Umbilical cord (tissue), 2 donors: ENCODE results near the gene UBXN10. TPM values are rescaled to one million over a fixed set of nuclear protein-coding genes. Genes with fewer than 3 reads are reported as not detected.

Experiments used
- DNase-seq: peaks from one replicate; pipeline ENCODE4 v3.0.0-alpha.2; 2015; ENCODE audit warnings: low spot score
- total RNA-seq: library from RNA; depleted of rRNA; stranded (reverse); fragments of >200 nt; gene quantifications from one replicate; pipeline ENCODE4 v1.2.3, GENCODE V29; 2014; ENCODE audit warnings: low replicate concordance; ENCODE audit not compliant: insufficient read depth

Gene UBXN10
- total RNA-seq, 1 donor from 2014 or later: 0.48 TPM

- no peak for DNase-seq
Measured at GRCh38 chr1:20183035-20183434, 2.9 kb upstream of the UBXN10 start.

GRCh38 chr1:20183616-20184271, 2.2 kb upstream of the UBXN10 start:
- DNase-seq: peak; percentile 89

GRCh38 chr1:20184481-20184900, 1.4 kb upstream of the UBXN10 start:
- no peak for DNase-seq

GRCh38 chr1:20184997-20185833, 681 bp upstream of the UBXN10 start:
- no peak for DNase-seq

GRCh38 chr1:20187103-20187812, 1.4 kb downstream of the UBXN10 start:
- no peak for DNase-seq

GRCh38 chr1:20187813-20188454, 2.0 kb downstream of the UBXN10 start:
- DNase-seq: peak; percentile 15

GRCh38 chr1:20188455-20188817, 2.5 kb downstream of the UBXN10 start:
- DNase-seq: no peak

- DNase-seq: no peak
Measured at GRCh38 chr1:20189664-20190063, 3.8 kb downstream of the UBXN10 start.

- no peak for DNase-seq
Measured at GRCh38 chr1:20190256-20191160, 4.6 kb downstream of the UBXN10 start.

- DNase-seq: no peak
Measured at GRCh38 chr1:20191266-20191825, 5.5 kb downstream of the UBXN10 start.

- DNase-seq: peak; percentile 83
Measured at GRCh38 chr1:20192364-20192763, 6.5 kb downstream of the UBXN10 start.

- no peak for DNase-seq
Measured at GRCh38 chr1:20192871-20193411, 7.0 kb downstream of the UBXN10 start.

GRCh38 chr1:20194224-20194623, 8.3 kb downstream of the UBXN10 start:
- DNase-seq: no peak

- DNase-seq: peak; percentile 79
Measured at GRCh38 chr1:20194757-20195461, 9.0 kb downstream of the UBXN10 start.

- DNase-seq: no peak
Measured at GRCh38 chr1:20195462-20195780, 9.5 kb downstream of the UBXN10 start.

GRCh38 chr1:20197329-20197791, 11.5 kb downstream of the UBXN10 start:
- DNase-seq: no peak

GRCh38 chr1:20198296-20198695, 12.4 kb downstream of the UBXN10 start:
- no peak for DNase-seq

- no peak for DNase-seq
Measured at GRCh38 chr1:20198918-20199317, 13.0 kb downstream of the UBXN10 start.

- DNase-seq: no peak
Measured at GRCh38 chr1:20199403-20199802, 13.5 kb downstream of the UBXN10 start.

GRCh38 chr1:20199840-20200239, 13.9 kb downstream of the UBXN10 start:
- no peak for DNase-seq
